ENCODE results near the gene TSN. TPM values are rescaled to one million over a fixed set of nuclear protein-coding genes. Genes with fewer than 3 reads are reported as not detected.
"Not testable (repeated sequence)": the region's sequence is repeated elsewhere in the genome, so short reads cannot be mapped to it uniquely, and the experiment has no call there.

TSN gene
- total and polyA plus RNA-seq, 8 donors, result 10.9 to 30.3 (median 23.4) TPM

DNA sequence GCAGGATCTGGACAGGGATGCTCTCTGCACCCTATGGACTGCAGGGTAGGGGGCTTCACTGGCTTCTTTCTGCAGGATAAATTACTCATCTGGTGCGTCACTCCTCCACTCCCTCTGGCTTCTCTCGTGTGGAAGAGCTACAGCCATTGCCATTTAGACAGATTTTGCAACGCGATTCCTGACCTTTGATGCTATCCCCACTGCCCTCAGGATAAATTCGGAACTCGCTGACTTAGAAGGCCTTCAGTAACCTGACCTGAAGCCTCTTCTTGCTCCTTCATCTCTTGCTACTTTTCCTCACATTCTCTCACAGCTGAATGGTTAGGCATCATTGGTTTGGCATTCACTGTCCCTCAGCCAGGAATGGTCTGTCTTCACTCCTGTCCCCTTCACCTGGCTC lies 24.1 kb upstream of the TSN start:
- Histone ChIP-seq H3K4me3 (no peak overlapping the region), H3K4me1 (peaks cover 3 to 9% (median 5%) of the 10 kb centered on the region in 3 donors), H3K27ac (no peak overlapping the region), H3K27me3 (no peaks in the 10 kb centered on the region), H3K9me3 (no peaks in the 10 kb centered on the region), H3K36me3 (peaks cover 8 to 77% (median 28%) of the 10 kb centered on the region in 3 donors)
- FAIRE-seq, result no peak
- intact Hi-C loops (cut with DNase I), result no loop called here
- WGBS, 2 donors, result 84 to 97% methylated on average over 6 of the region's 6 CpGs
- no peak for ATAC-seq
- no peak for TF ChIP-seq CTCF (IDR thresholded peaks at IDR 0.05)
- no peak for DNase-seq

DNA sequence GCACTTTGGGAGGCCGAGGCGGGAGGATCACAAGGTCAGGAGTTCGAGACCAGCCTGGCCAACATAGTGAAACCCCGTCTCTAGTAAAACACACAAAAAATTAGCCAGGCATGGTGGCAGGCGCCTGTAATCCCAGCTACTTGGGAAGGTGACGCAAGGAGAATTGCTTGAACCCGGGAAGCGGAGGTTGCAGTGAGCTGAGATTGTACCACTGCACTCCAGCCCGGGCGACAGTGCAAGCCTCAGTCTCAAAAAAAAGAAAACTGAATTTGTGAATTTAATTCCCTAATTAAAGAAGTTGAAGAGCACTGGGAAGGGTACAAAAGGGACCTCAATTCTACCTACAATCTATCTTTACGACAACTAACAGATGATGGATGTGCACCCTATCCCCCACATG lies 20.9 kb upstream of the TSN start:
- ATAC-seq; H3K9me3 ChIP-seq; H3K4me1 ChIP-seq; H3K4me3 ChIP-seq; H3K27me3 ChIP-seq; DNase-seq; H3K27ac ChIP-seq; FAIRE-seq; intact Hi-C loops (cut with DNase I): not testable (repeated sequence)
- peaks cover 8 to 46% (median 18%) of the 10 kb centered on the region in 3 donors for H3K36me3 ChIP-seq
- 92 to 97% methylated on average over 11 of the region's 11 CpGs for WGBS, 2 donors

- DNase-seq, result no peak
- Histone ChIP-seq H3K27me3 (no peaks in the 10 kb centered on the region), H3K9me3 (no peaks in the 10 kb centered on the region), H3K4me1 (peaks cover 3 to 9% (median 5%) of the 10 kb centered on the region in 3 donors), H3K27ac (peak overlapping the region in 1 of 4 donors; percentile 38), H3K4me3 (peak overlapping the region; percentile 46 to 78 (median 70)), H3K36me3 (peaks cover 2 to 38% (median 9%) of the 10 kb centered on the region in 3 donors)
- 20 to 24% methylated on average over 10 of the region's 10 CpGs for WGBS, 2 donors
- ATAC-seq, result no peak
- intact Hi-C loops (cut with DNase I), result no loop called here
- TF ChIP-seq CTCF (IDR thresholded peaks at IDR 0.05), result no peak
- FAIRE-seq, result no peak
These were observed 19.9 kb upstream of the TSN start for GRCh38 chr2:121735518-121736074.

- Histone ChIP-seq H3K36me3 (peaks cover 0 to 32% (median 6%) of the 10 kb centered on the region in 3 donors), H3K27ac (peak overlapping the region; percentile 27 to 38 (median 32)), H3K27me3 (no peaks in the 10 kb centered on the region), H3K4me3 (peak overlapping the region; percentile 46 to 78 (median 70)), H3K9me3 (no peaks in the 10 kb centered on the region), H3K4me1 (peaks cover 3 to 9% (median 5%) of the 10 kb centered on the region in 3 donors)
- 0 to 1% methylated on average over 8 of the region's 8 CpGs for WGBS, 2 donors
- intact Hi-C loops (cut with DNase I), result no loop called here
- no peak for TF ChIP-seq CTCF (IDR thresholded peaks at IDR 0.05)
- FAIRE-seq, result no peak
- no peak for DNase-seq
- ATAC-seq, result no peak
These were observed 19.4 kb upstream of the TSN start for GRCh38 chr2:121736140-121736461.

GRCh38 chr2:121736462-121737336 lies 18.8 kb upstream of the TSN start, which contains the start of gene NIFK:
TSS of gene NIFK (minus strand) at chr2:121736875. CDS start at chr2:121736850, 25 bp downstream.
- Histone ChIP-seq H3K27ac (peak within 1 kb of the TSS; percentile 33 to 77 (median 63)), H3K27me3 (no peaks in the 10 kb centered on the region), H3K4me1 (peaks cover 3 to 9% (median 5%) of the 10 kb centered on the region in 3 donors), H3K9me3 (no peaks in the 10 kb centered on the region), H3K4me3 (peak within 1 kb of the TSS; percentile 51 to 78 (median 70)), H3K36me3 (peaks cover 0 to 28% (median 6%) of the 10 kb centered on the region in 3 donors)
- ATAC-seq (peak; percentile 97 to 99 (median 98)), DNase-seq (peak; percentile 99 to 100 (median 100)), FAIRE-seq (no peak)
- TF ChIP-seq CTCF (IDR thresholded peaks at IDR 0.05), result no peak
- intact Hi-C loops (cut with DNase I), result no loop called here
- WGBS, 2 donors, result 1% methylated on average over 70 to 93 of the region's 93 CpGs
